A204.1 (cell line): Measurements from ENCODE around the gene ATXN10.
"Not testable (repeated sequence)": the region's sequence is repeated elsewhere in the genome, so short reads cannot be mapped to it uniquely, and the experiment has no call there.

Experiments
- FAIRE-seq: peaks from 2 replicates; lab custom pipeline; 2012; peaks lifted over from hg19 to GRCh38; lab: Jason Lieb, UNC

The ATXN10 gene

GRCh38 chr22:45787759-45788158 is 116.1 kb downstream of the ATXN10 start:
- FAIRE-seq, result no peak

GRCh38 chr22:45788522-45788921 is 116.9 kb downstream of the ATXN10 start:
- no peak for FAIRE-seq

- FAIRE-seq, result no peak
These were observed 118.8 kb downstream of the ATXN10 start for GRCh38 chr22:45790401-45790800.

- no peak for FAIRE-seq
These were observed 121.5 kb downstream of the ATXN10 start for GRCh38 chr22:45793161-45793560.

- no peak for FAIRE-seq
These were observed 122.3 kb downstream of the ATXN10 start for GRCh38 chr22:45793892-45794291.

- FAIRE-seq, result not testable (repeated sequence)
These were observed 124.4 kb downstream of the ATXN10 start for GRCh38 chr22:45796009-45796408.

GRCh38 chr22:45799291-45799690 is 127.7 kb downstream of the ATXN10 start:
- no peak for FAIRE-seq

- FAIRE-seq, result no peak
These were observed 130.4 kb downstream of the ATXN10 start for GRCh38 chr22:45802054-45802453.

GRCh38 chr22:45804319-45804985 is 132.8 kb downstream of the ATXN10 start:
- no peak for FAIRE-seq

- no peak for FAIRE-seq
These were observed 133.3 kb downstream of the ATXN10 start for GRCh38 chr22:45804986-45805325.

- FAIRE-seq, result no peak
These were observed 133.8 kb downstream of the ATXN10 start for GRCh38 chr22:45805413-45805812.

GRCh38 chr22:45807156-45807915 is 135.7 kb downstream of the ATXN10 start:
- FAIRE-seq, result no peak

GRCh38 chr22:45812910-45813309 is 141.3 kb downstream of the ATXN10 start:
- FAIRE-seq, result no peak

GRCh38 chr22:45814198-45814597 is 142.6 kb downstream of the ATXN10 start:
- FAIRE-seq, result no peak

GRCh38 chr22:45816776-45817175 is 145.1 kb downstream of the ATXN10 start:
- no peak for FAIRE-seq

GRCh38 chr22:45817745-45818423 is 146.2 kb downstream of the ATXN10 start:
- no peak for FAIRE-seq

- no peak for FAIRE-seq
These were observed 146.9 kb downstream of the ATXN10 start for GRCh38 chr22:45818424-45819085.

- no peak for FAIRE-seq
These were observed 147.7 kb downstream of the ATXN10 start for GRCh38 chr22:45819305-45819704.

- no peak for FAIRE-seq
These were observed 151.7 kb downstream of the ATXN10 start for GRCh38 chr22:45823336-45823735.

- no peak for FAIRE-seq
These were observed 154.9 kb downstream of the ATXN10 start for GRCh38 chr22:45826520-45826919.

GRCh38 chr22:45828841-45829240 is 157.2 kb downstream of the ATXN10 start:
- no peak for FAIRE-seq

- FAIRE-seq, result no peak
These were observed 159.1 kb downstream of the ATXN10 start for GRCh38 chr22:45830531-45831245.
